Common myeloid progenitor, CD34-positive (primary cell): ENCODE results near the gene SP140.

Source experiments
- CTCF ChIA-PET: fragments of 350-600 bp; sonication (Branson Sonifier 250); formaldehyde crosslinking; loops from one replicate; lab custom pipeline; 2021; ENCODE audit warnings: antibody characterized with exemption; lab: Charles Lee
- POLR2A ChIA-PET: fragments of 350-600 bp; sonication (Branson Sonifier 250); formaldehyde crosslinking; loops from one replicate; lab custom pipeline; 2021; ENCODE audit warnings: antibody characterized with exemption; lab: Charles Lee
- DNase-seq, 3 donors: peaks; one replicate each; pipeline versions ENCODE4 v3.0.0 to v3.0.0-alpha.2; 2013
- H3K27ac ChIP-seq, 2 experiments: 1 replicate in 1 of 2; 2 replicates in 1 of 2; pipeline ENCODE4 v1.7.0; 2013; ENCODE audit warnings: inconsistent platforms in 2 of 2, low read length in 2 of 2, mild to moderate bottlenecking in 2 of 2, low read depth in 1 of 2, moderate library complexity in 1 of 2; ENCODE audit not compliant: severe bottlenecking in 2 of 2, insufficient read depth in 1 of 2, poor library complexity in 1 of 2
- H3K27me3 ChIP-seq, 5 experiments: replicated peaks in 2 of 5; 1 replicate in 3 of 5; 2 replicates in 2 of 5; pipeline versions ENCODE4 v1.6.1 to v1.7.0; 2013; ENCODE audit warnings: low read length in 4 of 5, mild to moderate bottlenecking in 2 of 5, moderate library complexity in 2 of 5, inconsistent platforms in 1 of 5; ENCODE audit not compliant: insufficient read depth in 5 of 5, control insufficient read depth in 4 of 5
- H3K36me3 ChIP-seq, 4 experiments: 1 replicate in 2 of 4; 2 replicates in 2 of 4; pipeline versions ENCODE4 v1.6.1 to v1.7.0; 2013; ENCODE audit warnings: low read length in 3 of 4, control low read depth in 1 of 4, mild to moderate bottlenecking in 1 of 4; ENCODE audit not compliant: control insufficient read depth in 4 of 4, insufficient read depth in 4 of 4
- H3K4me1 ChIP-seq, 4 experiments: 1 replicate in 3 of 4; 2 replicates in 1 of 4; pipeline versions ENCODE4 v1.6.1 to v1.7.1; 2013; ENCODE audit warnings: low read length in 3 of 4, mild to moderate bottlenecking in 3 of 4, control low read depth in 1 of 4, inconsistent platforms in 1 of 4, moderate library complexity in 1 of 4; ENCODE audit not compliant: control insufficient read depth in 4 of 4, insufficient read depth in 4 of 4; ENCODE audit errors: control extremely low read depth in 1 of 4
- H3K4me3 ChIP-seq, 7 experiments: 1 replicate in 4 of 7; 2 replicates in 3 of 7; pipeline versions ENCODE4 v1.5.1 to v1.7.0; 2013; ENCODE audit warnings: mild to moderate bottlenecking in 7 of 7, low read length in 6 of 7, moderate library complexity in 6 of 7, inconsistent platforms in 2 of 7, low read depth in 2 of 7, control low read depth in 1 of 7; ENCODE audit not compliant: insufficient read depth in 4 of 7, control insufficient read depth in 1 of 7; ENCODE audit errors: extremely low read depth in 1 of 7
- H3K9me3 ChIP-seq, 5 experiments: 1 replicate in 4 of 5; 2 replicates in 1 of 5; pipeline versions ENCODE4 v1.6.1 to v1.7.1; 2013; ENCODE audit warnings: low read length in 4 of 5, mild to moderate bottlenecking in 2 of 5, inconsistent platforms in 1 of 5, low read depth in 1 of 5, moderate library complexity in 1 of 5; ENCODE audit not compliant: control insufficient read depth in 4 of 5, insufficient read depth in 2 of 5; ENCODE audit errors: control extremely low read depth in 1 of 5
- WGBS: methylation state at CpG from one replicate; pipeline ENCODE4 v1.1.5; 2013; ENCODE audit not compliant: insufficient coverage; 5-methylcytosine and 5-hydroxymethylcytosine counted together

Gene SP140

GRCh38 chr2:230234122-230234722 lies 8.7 kb downstream of the SP140 start:
- Histone ChIP-seq H3K4me3 (no peak overlapping the region), H3K27me3 (no peaks in the 10 kb centered on the region), H3K27ac (no peak overlapping the region), H3K4me1 (peaks cover 0 to 5% (median 0%) of the 10 kb centered on the region in 4 experiments), H3K9me3 (peaks cover 0 to 14% (median 6%) of the 10 kb centered on the region in 5 experiments), H3K36me3 (no peaks in the 10 kb centered on the region)
- WGBS = no CpG with 5 or more reads among the region's 3 CpGs
- ChIA-PET CTCF (no interaction called here), POLR2A (no interaction called here)
- DNase-seq = no peak

DNA sequence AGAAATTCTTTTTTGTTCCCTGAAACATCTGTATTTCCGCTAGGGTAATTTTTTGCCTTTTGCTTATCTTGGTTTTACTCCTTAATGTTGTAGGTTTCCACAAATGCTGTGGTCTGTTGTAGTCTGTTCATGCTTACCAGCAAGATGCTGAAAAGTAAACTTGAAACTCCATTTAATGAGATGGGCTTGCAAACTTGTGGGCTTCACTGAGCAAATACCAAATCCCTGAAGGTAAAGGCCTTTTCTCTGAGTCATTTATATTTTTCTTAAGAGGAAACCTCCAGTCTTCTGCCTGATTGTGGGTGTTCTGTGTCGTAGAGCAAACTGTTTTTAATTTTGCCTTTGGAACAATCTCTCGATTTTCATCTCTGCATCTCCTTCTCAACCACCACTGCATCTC lies 9.3 kb downstream of the SP140 start:
- Histone ChIP-seq H3K36me3 (no peaks in the 10 kb centered on the region), H3K27ac (no peak overlapping the region), H3K4me3 (no peak overlapping the region), H3K9me3 (peaks cover 0 to 14% (median 5%) of the 10 kb centered on the region in 5 experiments), H3K4me1 (peaks cover 0 to 5% (median 0%) of the 10 kb centered on the region in 4 experiments), H3K27me3 (no peaks in the 10 kb centered on the region)
- 100% methylated on average over 1 of the region's 3 CpGs for WGBS
- ChIA-PET POLR2A (no interaction called here), CTCF (no interaction called here)
- no peak for DNase-seq

GRCh38 chr2:230244211-230244610 lies 18.7 kb downstream of the SP140 start:
- DNase-seq = no peak
- H3K27me3 ChIP-seq = peaks cover 0 to 2% (median 0%) of the 10 kb centered on the region in 5 experiments
- 94% methylated on average over 2 of the region's 2 CpGs for WGBS
- H3K27ac ChIP-seq = no peak overlapping the region
- no peak overlapping the region for H3K4me3 ChIP-seq
- POLR2A ChIA-PET = no interaction called here
- no peaks in the 10 kb centered on the region for H3K9me3 ChIP-seq
- no peaks in the 10 kb centered on the region for H3K36me3 ChIP-seq
- H3K4me1 ChIP-seq = no peaks in the 10 kb centered on the region
- CTCF ChIA-PET = no interaction called here

DNA sequence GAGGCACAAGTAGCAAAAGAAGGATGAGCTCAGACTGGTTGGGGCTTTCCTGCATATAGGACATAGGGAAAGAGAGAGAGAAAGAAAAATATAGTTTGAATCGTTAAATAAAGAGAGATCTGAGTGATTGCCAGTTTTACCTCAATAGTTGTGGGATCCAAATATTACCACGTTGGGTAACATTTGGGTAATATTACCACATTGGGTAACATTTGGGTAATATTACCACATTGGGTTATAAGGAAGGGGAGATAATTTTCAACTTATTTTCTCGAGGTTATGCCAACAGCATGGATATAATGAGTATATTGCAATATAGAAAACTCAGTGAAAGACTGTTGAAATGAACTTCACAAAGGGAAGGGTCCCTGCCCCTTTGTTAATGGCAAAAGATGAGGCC lies 20.7 kb downstream of the SP140 start:
- ChIA-PET CTCF (no interaction called here), POLR2A (no interaction called here)
- no peaks in the 10 kb centered on the region for H3K4me1 ChIP-seq
- no peak for DNase-seq
- H3K9me3 ChIP-seq = no peaks in the 10 kb centered on the region
- no peak overlapping the region for H3K27ac ChIP-seq
- WGBS = 94% methylated on average over 2 of the region's 3 CpGs
- H3K4me3 ChIP-seq = no peak overlapping the region
- no peaks in the 10 kb centered on the region for H3K36me3 ChIP-seq
- H3K27me3 ChIP-seq = peaks cover 0 to 2% (median 0%) of the 10 kb centered on the region in 5 experiments

DNA sequence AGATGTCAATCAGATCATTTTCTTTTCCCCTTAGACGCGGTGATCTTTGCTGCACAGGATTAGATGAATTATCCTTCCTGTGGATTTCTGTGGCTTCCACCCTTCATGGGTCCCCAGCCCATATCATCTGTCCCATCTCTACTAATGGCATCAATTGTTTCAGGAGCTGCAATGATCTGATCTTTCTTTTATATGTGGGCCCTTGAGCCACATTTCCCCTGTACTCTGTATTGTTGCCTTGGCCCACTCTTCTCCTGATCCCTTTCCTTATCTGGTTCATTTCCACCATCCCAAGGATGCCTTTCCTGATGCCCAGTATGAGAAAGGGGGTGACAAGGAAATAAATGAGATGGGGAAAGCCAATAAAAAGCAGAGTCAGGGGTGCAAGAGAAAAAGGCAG lies 24.7 kb downstream of the SP140 start:
- 100% methylated on average over 1 of the region's 2 CpGs for WGBS
- Histone ChIP-seq H3K4me3 (no peak overlapping the region), H3K27me3 (peaks cover 0 to 2% (median 0%) of the 10 kb centered on the region in 5 experiments), H3K36me3 (no peaks in the 10 kb centered on the region), H3K9me3 (no peaks in the 10 kb centered on the region), H3K27ac (no peak overlapping the region), H3K4me1 (no peaks in the 10 kb centered on the region)
- no peak for DNase-seq
- CTCF ChIA-PET = no interaction called here
- POLR2A ChIA-PET = no interaction called here

DNA sequence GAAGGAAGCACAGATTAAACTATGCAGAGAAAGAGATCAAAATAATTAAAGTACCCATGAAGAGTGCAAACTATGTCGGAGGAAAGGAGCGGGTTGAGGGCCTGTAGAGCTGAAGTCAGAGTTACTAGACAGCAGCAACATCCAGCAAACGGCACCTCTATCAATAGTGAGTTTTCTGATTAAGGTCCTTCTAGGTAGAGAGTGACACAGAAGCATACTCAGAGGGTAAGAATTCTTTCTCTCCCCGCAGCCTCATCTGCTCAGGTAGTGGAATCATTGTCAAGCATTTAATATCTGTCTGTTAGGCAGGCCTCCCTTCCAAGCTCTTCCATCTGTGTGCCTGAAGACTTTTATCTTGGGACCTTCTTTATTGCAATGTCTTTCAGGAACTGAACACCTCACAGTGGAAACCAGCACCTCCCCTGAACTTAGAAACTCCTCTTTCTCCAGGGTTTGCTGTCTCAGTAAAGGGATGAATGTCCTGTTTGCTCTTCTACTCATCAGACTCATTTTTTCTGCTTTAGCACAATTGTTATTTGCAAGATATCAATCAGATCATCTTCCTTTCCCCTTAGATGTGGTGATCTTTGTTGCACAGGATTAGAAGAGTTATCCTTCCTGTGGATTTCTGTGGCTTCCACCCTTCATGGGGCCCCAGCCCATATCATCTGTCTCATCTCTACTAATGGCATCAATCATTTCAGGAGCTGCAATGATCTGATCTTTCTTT lies 28.8 kb downstream of the SP140 start:
- Histone ChIP-seq H3K36me3 (no peaks in the 10 kb centered on the region), H3K27ac (no peak overlapping the region), H3K9me3 (no peaks in the 10 kb centered on the region), H3K4me1 (no peaks in the 10 kb centered on the region), H3K4me3 (no peak overlapping the region), H3K27me3 (no peaks in the 10 kb centered on the region)
- ChIA-PET POLR2A (interaction anchor here (0.6 kb wide), 2 partner anchors 152 to 306 kb away, joined by 3 to 4 read pairs; no protein-coding TSS in a partner anchor), CTCF (no interaction called here)
- DNase-seq = no peak
- 100% methylated on average over 3 of the region's 4 CpGs for WGBS

GRCh38 chr2:230256733-230257332 lies 31.3 kb downstream of the SP140 start:
- H3K4me3 ChIP-seq = no peak overlapping the region
- H3K27me3 ChIP-seq = no peaks in the 10 kb centered on the region
- no peaks in the 10 kb centered on the region for H3K9me3 ChIP-seq
- POLR2A ChIA-PET = no interaction called here
- H3K36me3 ChIP-seq = no peaks in the 10 kb centered on the region
- no peak for DNase-seq
- no peaks in the 10 kb centered on the region for H3K4me1 ChIP-seq
- H3K27ac ChIP-seq = no peak overlapping the region
- 96% methylated on average over 3 of the region's 3 CpGs for WGBS
- CTCF ChIA-PET = no interaction called here
